Epithelial cell of proximal tubule (primary cell): ENCODE measurements around the gene CEMIP2. TPM values are rescaled to one million over a fixed set of nuclear protein-coding genes. Genes with fewer than 3 reads are reported as not detected.

Experiments
- DNase-seq: peaks from one replicate; pipeline ENCODE4 v3.0.0-alpha.2; 2011; ENCODE audit warnings: low read depth
- H3K4me3 ChIP-seq: 2 replicates; pipeline ENCODE4 v1.5.1; 2011; ENCODE audit warnings: low read depth, mild to moderate bottlenecking, low read length
- total RNA-seq: library from RNA; depleted of rRNA; stranded (reverse); fragments of >200 nt; gene quantifications from 2 replicates; pipeline ENCODE4 v1.2.3, GENCODE V29; 2015
- TF ChIP-seq, protein P1 (sequence below): conservative IDR thresholded peaks from 2 replicates; pipeline ENCODE4 v1.5.1; 2012; ENCODE audit warnings: low read depth, mild to moderate bottlenecking, low read length

Gene CEMIP2
- total RNA-seq, 1 donor from 2014 or later: 58.8 TPM

DNA sequence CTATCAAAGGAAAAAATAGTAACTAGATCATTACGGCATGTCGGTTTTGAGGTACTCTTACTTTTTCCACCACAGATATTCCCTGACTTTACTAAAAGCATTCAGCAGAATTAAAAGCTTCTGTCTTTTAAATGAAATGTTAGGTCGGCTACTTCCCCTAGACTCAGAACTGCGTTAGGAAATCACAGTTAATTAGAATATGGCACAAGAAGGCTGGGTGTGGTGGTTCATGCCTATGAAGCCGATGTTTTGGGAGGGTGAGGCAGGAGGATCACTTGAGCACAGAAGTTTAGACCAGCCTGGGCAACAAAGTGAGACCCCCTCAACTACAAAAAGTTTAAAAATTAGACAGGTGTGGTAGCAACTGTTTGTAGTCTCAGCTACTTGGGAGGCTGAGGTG, 24.4 kb downstream of the CEMIP2 start:
- DNase-seq: no peak
- no peak overlapping the region for H3K4me3 ChIP-seq
- TF ChIP-seq, protein P1, sequence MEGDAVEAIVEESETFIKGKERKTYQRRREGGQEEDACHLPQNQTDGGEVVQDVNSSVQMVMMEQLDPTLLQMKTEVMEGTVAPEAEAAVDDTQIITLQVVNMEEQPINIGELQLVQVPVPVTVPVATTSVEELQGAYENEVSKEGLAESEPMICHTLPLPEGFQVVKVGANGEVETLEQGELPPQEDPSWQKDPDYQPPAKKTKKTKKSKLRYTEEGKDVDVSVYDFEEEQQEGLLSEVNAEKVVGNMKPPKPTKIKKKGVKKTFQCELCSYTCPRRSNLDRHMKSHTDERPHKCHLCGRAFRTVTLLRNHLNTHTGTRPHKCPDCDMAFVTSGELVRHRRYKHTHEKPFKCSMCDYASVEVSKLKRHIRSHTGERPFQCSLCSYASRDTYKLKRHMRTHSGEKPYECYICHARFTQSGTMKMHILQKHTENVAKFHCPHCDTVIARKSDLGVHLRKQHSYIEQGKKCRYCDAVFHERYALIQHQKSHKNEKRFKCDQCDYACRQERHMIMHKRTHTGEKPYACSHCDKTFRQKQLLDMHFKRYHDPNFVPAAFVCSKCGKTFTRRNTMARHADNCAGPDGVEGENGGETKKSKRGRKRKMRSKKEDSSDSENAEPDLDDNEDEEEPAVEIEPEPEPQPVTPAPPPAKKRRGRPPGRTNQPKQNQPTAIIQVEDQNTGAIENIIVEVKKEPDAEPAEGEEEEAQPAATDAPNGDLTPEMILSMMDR: no peak

DNA sequence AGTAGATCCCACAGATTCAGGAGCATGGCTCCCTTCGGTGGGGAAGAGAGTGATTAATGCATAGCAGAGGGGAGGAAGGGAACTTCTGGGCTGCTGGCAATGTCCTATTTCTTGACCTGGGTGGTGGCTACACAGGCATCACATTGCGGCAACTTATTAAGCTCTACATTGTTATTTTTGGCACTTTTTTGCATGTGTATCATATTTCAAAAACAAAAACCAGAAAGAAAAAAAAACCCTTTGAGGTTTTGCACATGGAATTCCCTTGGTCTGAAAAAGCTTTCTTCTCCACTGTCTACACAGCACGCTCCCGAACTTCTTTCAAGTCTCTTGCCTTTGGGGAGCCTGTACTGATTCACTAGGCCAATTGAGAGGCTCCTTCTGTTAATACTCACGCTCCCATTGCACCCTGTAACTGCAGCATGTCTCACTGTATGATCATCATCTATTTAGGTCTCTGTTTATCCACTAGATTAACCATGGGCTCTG, 25.1 kb downstream of the CEMIP2 start:
- no peak for DNase-seq
- TF ChIP-seq, protein P1: no peak
- no peak overlapping the region for H3K4me3 ChIP-seq

DNA sequence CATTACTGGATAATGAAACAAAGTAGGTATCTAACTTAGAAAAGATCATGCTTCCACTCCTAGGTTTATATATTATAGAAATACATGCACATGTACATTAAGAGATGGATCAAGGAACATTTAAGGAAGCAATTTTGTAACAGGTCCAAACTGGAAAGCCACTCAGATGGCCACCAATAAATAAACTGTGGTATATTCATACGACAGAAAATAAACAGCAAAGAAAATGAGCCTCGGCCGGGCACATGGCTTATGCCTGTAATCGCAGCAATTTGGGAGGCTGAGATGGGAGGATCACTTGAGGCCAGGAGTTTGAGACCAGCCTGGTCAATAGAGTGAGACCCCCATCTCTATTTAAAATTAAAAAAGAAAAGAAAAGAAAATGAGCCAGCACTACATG, 25.6 kb downstream of the CEMIP2 start:
- no peak overlapping the region for H3K4me3 ChIP-seq
- TF ChIP-seq, protein P1: no peak
- no peak for DNase-seq

DNA sequence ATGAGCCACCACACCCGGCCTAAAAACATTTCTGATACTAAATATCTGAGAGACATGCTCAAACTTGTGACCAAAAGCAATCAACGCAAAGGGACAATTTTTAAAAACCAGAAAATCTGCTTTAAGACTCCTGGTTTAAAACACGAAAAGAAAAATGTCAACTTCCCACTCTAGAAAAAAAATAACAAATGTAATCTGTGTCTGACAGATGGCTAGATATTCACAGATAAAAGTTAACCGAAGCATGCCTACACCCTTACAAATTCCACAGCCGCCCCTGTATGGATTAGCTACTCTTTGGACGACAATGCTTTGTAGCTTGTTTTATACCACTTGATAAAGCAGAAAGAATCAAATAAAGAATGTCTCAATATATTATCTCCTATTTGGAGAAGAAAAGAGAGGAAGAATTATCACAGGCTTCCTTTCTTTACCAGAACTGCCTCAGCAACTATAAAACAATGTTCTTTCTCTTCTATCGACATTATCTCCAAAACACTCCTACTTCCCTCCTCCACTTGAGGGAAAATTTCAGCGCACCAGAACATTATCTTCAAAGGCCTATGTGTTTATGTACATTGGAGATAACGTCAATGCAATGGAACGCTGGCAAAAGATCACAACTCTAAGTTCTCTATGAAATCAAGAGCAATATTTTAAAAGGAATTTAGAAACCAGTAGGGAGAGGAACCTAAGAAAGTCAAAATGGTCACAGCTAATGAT, 26.2 kb downstream of the CEMIP2 start:
- no peak for DNase-seq
- H3K4me3 ChIP-seq: no peak overlapping the region

DNA sequence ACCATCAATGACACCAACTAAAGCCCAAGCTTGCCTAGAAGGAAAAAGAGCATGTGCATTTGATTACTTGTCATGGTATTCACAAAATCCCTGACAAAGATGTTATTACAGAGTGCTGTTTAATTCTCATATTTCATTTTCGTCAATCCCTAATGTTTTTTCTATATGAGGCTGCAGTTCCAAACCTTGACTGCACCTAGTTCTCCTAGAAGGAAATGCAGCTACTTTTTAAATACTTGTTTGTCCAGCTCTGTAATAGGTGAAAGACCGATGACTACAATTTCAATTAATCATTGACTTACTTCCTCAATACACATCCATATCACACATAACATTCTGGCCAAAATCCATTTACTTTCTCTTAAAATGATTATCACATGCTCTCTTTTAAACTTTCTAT, 28.1 kb downstream of the CEMIP2 start:
- TF ChIP-seq, protein P1: no peak
- no peak for DNase-seq
- no peak overlapping the region for H3K4me3 ChIP-seq

More for the DNA sequence above, 26.2 kb downstream of the CEMIP2 start:
- TF ChIP-seq, protein P1: no peak

DNA sequence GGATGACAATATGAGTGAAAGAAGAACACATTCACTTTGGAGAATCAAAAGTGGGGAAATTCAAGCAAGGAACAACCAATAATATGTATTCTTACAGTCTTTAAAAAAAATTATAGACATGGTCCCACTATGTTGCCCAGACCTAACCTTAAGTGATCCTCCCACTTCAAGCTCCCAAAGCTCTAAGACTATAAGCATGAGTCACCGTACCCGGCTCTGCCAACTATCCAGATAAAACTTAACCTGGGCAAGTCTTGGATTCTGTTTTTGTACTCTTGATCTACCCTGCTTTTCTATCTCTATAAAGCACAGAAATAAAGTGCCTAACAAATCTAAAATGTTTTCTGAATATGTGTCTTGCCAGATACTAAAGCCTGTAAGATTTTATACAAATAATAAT, 30.9 kb downstream of the CEMIP2 start:
- no peak overlapping the region for H3K4me3 ChIP-seq
- TF ChIP-seq, protein P1: no peak
- no peak for DNase-seq

DNA sequence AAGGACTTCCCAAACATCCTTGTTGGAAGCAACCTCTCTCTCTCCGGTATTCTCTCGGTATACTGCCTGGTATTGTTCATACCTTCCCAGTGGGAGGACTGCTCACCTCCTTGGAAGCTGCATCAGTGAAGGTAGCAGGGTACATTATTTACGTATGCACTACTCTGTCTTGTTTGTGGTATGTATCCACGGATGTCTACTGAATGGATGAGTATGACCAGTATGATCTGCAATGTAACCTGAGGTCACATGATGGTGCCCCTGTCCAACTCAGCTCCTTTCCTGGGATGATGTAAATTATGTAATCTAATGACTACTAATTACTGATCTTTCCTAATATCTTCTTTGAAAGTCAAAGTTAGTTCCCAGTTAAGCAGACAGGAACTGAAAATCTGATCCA, 32.1 kb downstream of the CEMIP2 start:
- DNase-seq: no peak
- TF ChIP-seq, protein P1: no peak

More for the DNA sequence above, 32.1 kb downstream of the CEMIP2 start:
- no peak overlapping the region for H3K4me3 ChIP-seq
